GM04503 (cell line): Measurements from ENCODE around the gene SF3B3.
A peak's percentile ranks its signal among the peaks of the same experiment; 100 is the strongest.

Source experiments
- DNase-seq: peaks from one replicate; pipeline ENCODE4 v3.0.0-alpha.2; 2012; ENCODE audit warnings: low read depth

Gene SF3B3

DNA sequence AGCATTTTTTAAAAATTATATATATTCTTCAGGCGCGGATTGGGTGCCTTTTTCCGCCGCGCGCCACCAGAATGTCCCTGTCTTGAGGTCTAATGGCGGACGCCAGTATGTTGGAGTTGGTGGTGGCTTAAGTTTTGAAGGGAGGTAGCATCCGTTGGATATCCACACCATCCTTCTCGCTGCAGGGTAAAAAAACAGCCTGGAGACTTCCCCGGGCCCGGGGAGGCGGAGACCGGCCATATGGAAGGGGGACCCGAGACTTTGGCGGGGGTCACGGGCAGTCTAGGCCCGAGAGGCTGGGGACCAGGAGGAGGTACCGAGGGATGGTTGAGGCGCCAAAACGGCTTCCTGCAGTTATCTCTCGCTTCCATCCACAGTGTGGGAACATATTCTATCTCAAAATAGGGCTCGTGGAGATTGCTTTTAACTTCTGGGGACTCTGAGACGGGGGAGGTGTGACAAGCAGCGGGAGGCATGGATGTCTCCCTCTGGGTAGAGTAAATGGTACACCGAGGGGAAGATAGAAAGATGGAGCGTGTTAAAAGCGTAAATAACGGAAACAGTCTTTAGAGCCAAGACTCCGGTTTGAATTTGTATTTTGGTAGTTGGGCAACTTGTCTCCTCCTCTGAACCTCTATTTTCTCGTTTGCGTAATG, at the start of gene SF3B3:
SF3B3 (plus strand) TSS at position 74 of the 656 bp plus-strand sequence. CDS start 2,841 bp downstream, outside the sequence.
- peak; percentile 25 for DNase-seq

GRCh38 chr16:70474320-70475053, 49.1 kb upstream of the SF3B3 start:
- no peak for DNase-seq

DNA sequence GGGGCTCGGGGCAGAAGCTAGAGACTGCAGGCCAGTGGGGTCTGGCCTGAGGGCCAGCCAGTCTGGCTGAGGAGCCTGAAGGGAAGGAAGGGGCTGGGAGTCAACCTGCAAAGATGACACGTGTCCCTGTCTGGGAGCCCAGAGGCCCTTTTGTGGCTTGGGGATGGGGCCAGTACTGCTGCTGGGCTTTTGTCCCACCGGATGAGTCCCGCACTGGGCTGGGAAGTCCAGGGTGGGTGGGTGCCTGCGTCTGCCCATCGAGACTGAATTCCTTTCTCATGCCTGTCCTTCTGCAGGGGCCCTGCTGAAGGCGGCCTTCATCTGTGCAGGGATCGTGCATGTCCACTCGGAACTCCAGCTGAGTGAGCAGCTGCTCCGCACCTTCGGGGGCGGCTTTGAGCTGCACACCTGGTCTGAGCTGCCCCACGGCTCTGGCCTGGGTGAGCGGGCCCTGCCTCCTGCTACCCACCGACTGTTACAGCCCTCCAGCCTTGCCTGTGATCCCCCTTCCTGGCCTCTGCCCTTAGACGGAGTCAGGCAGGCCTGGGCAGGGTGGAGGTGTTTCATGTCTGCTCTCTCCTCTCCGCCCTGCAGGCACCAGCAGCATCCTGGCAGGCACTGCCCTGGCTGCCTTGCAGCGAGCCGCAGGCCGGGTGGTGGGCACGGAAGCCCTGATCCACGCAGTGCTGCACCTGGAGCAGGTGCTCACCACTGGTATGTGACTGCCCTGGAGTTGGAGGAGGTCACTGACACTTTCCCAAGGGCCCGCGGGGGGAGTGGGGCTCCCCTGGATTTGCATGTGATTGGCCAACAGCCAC, 48.4 kb upstream of the SF3B3 start:
- no peak for DNase-seq

- DNase-seq, result peak; percentile 59
These were observed 47.2 kb upstream of the SF3B3 start for GRCh38 chr16:70476272-70477020.

GRCh38 chr16:70478169-70478568, 45.4 kb upstream of the SF3B3 start:
- DNase-seq, result no peak

GRCh38 chr16:70478912-70479341, 44.7 kb upstream of the SF3B3 start:
- no peak for DNase-seq

- no peak for DNase-seq
These were observed 43.2 kb upstream of the SF3B3 start for GRCh38 chr16:70480127-70481105.

DNA sequence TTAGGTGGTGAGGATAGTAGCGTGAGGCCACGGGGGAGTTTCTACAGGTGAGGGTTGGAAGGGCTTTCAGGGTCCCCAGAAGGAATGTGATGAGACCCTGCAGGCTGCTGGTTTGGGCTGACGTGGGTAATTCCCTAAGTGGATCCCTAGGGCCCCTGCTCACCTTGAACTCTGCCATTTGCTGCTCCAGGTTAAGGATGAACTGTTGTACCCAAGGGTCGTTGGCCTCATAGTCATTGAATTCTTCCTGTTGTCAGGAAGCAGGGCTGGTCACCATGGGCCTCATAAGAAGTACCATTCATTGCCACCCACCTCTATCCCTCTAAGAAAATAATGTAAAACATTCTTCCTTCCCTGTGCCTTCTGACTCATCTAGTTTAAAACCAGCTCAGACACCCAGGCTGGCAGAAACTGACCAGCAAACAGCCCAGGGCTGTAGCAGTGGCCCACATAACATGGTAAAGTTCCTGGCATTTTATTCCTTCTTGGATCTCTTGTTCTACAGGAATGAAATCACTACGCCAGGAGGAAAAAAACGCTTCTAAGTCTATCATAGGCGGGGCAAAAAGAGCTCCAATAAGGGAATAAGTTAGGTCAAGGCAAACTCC, 41.6 kb upstream of the SF3B3 start:
- no peak for DNase-seq

DNA sequence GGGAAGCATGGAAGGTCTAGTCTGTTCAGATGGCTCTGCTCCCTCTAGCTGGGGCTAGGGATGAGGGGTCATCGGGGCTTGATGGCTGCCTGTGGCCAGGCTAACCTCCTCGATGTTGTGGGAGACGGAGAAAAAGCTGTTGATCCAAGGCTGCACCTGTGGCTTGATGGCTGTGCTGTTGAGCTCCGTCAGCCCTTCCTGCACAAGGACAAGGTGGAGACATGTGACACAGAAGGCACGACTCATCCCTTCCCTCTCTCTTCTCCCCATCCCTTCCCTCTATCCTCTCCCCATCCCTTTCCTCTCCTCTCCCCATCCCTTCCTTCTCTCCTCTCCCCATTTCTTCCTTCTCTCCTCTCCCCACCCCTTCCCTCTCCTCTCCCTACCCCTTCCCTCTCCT, 41.0 kb upstream of the SF3B3 start:
- DNase-seq, result no peak

GRCh38 chr16:70483426-70483825, 40.2 kb upstream of the SF3B3 start:
- DNase-seq, result no peak

GRCh38 chr16:70484867-70485266, 38.7 kb upstream of the SF3B3 start:
- no peak for DNase-seq

DNA sequence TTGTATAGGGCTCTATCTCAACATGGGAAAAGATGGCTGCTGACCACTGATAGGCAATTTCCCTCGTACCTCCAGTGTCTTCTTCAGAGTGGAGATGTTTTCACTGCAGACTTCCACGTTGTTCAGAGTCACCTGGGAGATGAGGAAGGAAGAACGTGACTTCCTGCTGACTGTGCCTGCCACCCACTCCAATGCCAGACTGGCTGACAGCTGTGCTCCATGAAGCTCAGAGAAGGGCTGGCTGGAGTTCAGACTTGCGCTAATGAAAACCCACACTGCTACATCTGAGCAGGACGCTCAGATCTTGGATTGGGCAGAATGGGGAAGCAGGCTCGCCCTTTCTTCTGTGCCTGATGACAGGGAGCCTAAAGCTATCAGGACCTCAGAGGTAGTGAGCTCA, 33.4 kb upstream of the SF3B3 start:
- DNase-seq, result no peak

GRCh38 chr16:70493802-70494201, 29.8 kb upstream of the SF3B3 start:
- DNase-seq, result no peak

GRCh38 chr16:70494202-70494770, 29.3 kb upstream of the SF3B3 start:
- DNase-seq, result no peak

DNA sequence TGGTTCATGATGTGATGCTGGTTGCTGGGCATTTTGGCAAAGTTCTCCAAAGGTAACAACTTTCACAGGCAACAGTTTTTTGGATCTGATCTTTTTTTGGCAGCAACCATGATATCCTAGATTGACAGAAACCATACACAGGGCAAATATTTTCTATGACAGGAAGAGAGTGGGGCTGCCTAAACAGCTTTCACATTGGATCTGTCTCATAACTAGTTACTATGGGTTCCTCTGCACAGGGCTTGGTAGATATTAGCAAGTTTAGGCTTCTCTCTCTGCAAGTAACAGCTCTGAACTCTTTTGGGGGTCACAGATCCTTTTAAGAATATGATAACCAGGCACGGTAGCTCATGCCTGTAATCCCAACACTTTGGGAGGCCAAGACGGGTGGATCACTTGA, 28.8 kb upstream of the SF3B3 start:
- DNase-seq, result no peak

DNA sequence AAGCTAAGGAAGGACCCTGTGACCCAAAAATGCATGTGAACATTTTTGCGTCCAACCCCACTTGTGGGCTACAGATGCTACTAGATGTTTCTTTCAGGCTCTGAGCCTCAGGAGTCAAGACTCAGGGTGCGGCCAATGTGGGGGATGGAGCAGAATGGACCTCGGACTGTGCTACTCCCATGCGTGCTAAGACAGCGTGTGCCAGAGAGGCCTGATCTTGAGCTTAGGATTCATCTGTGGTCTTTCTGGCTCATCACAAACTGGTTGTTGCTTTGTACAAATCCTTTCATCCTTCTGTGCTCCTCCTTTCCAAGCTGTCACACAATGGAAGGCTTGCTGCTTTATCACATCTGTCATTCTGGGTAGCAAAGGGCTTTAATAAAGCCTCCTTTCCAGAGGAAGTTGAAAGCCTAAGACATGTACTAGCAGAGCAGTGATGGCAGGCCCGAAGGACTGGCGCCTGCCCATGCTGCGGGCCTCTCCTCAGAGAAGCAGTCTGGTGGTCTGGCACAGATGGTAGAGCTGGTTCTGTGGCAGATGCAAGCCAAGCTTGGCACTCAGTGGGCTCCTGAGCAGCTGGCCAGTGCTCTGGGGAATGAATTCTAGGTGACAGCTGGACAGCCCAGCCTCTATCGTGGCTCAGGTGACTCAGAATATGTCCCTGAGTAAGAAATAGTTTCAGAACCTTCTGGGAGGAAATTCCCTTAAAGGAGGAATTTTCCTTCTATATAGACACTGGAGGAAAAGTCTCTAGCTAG, 28.0 kb upstream of the SF3B3 start:
- no peak for DNase-seq

- DNase-seq, result no peak
These were observed 27.1 kb upstream of the SF3B3 start for GRCh38 chr16:70496513-70496912.

DNA sequence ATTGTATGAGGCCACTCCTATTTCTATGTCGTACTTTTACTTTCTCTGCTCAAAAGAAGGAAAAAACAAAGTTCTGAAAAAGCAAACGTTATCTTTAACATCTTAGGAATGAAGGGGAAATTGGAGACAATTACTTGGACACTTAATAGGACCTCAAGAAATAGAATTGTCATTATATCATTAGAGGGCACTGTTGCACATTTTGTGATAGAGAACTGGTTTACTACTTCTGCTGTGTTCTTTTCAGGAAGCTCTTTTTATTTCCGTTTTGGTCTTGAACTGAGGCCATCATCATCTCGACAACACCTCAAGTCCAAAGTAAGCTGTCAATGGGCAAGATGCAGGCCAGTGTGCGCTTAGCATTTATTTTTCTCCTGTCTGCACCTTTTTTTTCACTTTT, 14.9 kb upstream of the SF3B3 start:
- DNase-seq, result no peak

DNA sequence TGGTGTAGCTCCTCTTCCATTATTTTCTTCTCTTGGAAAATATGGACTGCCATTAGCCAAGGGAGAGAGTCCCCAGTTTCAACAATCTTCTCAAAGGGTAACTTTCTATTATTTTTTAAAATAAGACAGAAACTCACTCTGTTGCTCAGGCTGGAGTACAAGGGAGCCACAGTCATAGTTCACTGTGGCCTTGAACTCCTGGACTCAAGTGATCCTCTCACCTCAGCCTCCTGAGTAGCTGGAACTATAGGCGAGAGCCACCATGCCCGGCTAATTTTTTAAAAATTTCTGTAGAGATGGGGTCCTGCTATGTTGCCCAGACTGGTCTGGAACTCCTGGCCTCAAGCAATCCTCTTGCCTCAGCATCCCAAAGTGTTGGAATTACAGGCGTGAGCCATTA, 13.4 kb upstream of the SF3B3 start:
- DNase-seq, result no peak
